GM12878 (cell line): Measurements from ENCODE around the gene CPSF4L. TPM values are rescaled to one million over a fixed set of nuclear protein-coding genes. Genes with fewer than 3 reads are reported as not detected.

ENCODE experiments used
- ATAC-seq: fragments of 200-7000 bp; cut with Tn5 transposase; 3 replicates; pipeline ENCODE4 v1.9.1; 2020; ENCODE audit warnings: mild to moderate bottlenecking, moderate library complexity
- BruUV-seq: library from RNA; stranded (reverse); fragments of 400-500 nt; replicated peaks from 2 replicates; lab custom pipeline; 2021; lab: Mats Ljungman, UMichigan
- CTCF ChIA-PET: fragments of 300-600 bp; sonication (Branson Sonifier 250); formaldehyde crosslinking; extraction: SDS; loops from one replicate; lab custom pipeline; 2021; ENCODE audit warnings: inconsistent platforms; lab: Yijun Ruan, JAX
- POLR2A ChIA-PET: fragments of 350-600 bp; formaldehyde crosslinking; extraction: SDS; loops from one replicate; lab custom pipeline; 2021; ENCODE audit warnings: inconsistent platforms; lab: Charles Lee
- RAD21 ChIA-PET: fragments of 300-600 bp; sonication (Branson Sonifier 250); formaldehyde crosslinking; loops from one replicate; lab custom pipeline; 2023; ENCODE audit warnings: antibody characterized with exemption; ENCODE audit not compliant: unreplicated experiment; lab: Charles Lee
- SMC1A ChIA-PET: fragments of 300-600 bp; sonication (Branson Sonifier 250); formaldehyde crosslinking; loops from one replicate; lab custom pipeline; 2023; ENCODE audit not compliant: unreplicated experiment, uncharacterized antibody; lab: Charles Lee
- DNase-seq: peaks from one replicate; pipeline ENCODE4 v3.0.0-alpha.2; 2011; ENCODE audit warnings: low read depth, low spot score
- FAIRE-seq: peaks from 3 replicates; lab custom pipeline; 2011; peaks lifted over from hg19 to GRCh38; lab: Jason Lieb, UNC
- H2AFZ ChIP-seq: 2 replicates; pipeline ENCODE4 v1.6.0; 2011; ENCODE audit warnings: low read depth, low read length, control low read depth; ENCODE audit not compliant: control insufficient read depth
- H3K27ac ChIP-seq: 2 replicates; pipeline ENCODE4 v1.5.1; 2011; ENCODE audit warnings: control low read depth; ENCODE audit not compliant: control insufficient read depth, insufficient read depth
- H3K27me3 ChIP-seq, 2 experiments: replicated peaks in 1 of 2; 2 replicates each; pipeline versions ENCODE4 v1.6.0 to v1.6.1; 2011; ENCODE audit warnings: low read length in 1 of 2; ENCODE audit not compliant: control insufficient read depth in 2 of 2, insufficient read depth in 2 of 2
- H3K36me3 ChIP-seq, 2 experiments: 2 replicates each; pipeline ENCODE4 v1.5.1; 2011; ENCODE audit warnings: low read length in 1 of 2; ENCODE audit not compliant: control insufficient read depth in 2 of 2, insufficient read depth in 2 of 2
- H3K4me1 ChIP-seq: 2 replicates; pipeline ENCODE4 v1.6.1; 2011; ENCODE audit warnings: mild to moderate bottlenecking, low read length, moderate library complexity, mixed read lengths; ENCODE audit not compliant: control insufficient read depth, insufficient read depth
- H3K4me2 ChIP-seq: 2 replicates; pipeline ENCODE4 v1.6.0; 2011; ENCODE audit warnings: control low read depth; ENCODE audit not compliant: control insufficient read depth, insufficient read depth
- H3K4me3 ChIP-seq: fragments of 200-600 bp; sonication (generic); 2 replicates; pipeline ENCODE4 v1.5.1; 2016
- H3K79me2 ChIP-seq: 2 replicates; pipeline ENCODE4 v1.6.0; 2011; ENCODE audit warnings: low read length; ENCODE audit not compliant: control insufficient read depth, insufficient read depth
- H3K9ac ChIP-seq: 2 replicates; pipeline ENCODE4 v1.8.0; 2011; ENCODE audit warnings: low read length, control low read depth, mixed read lengths; ENCODE audit not compliant: control insufficient read depth, insufficient read depth
- H3K9me3 ChIP-seq: replicated peaks from 3 replicates; pipeline ENCODE4 v1.5.1; 2011; ENCODE audit warnings: mild to moderate bottlenecking, low read length; ENCODE audit not compliant: control insufficient read depth, insufficient read depth
- H4K20me1 ChIP-seq: 2 replicates; pipeline ENCODE4 v1.6.0; 2011; ENCODE audit not compliant: control insufficient read depth, insufficient read depth
- BRCA1 ChIP-seq: IDR thresholded peaks from 2 replicates; pipeline ENCODE4 v1.6.1; 2011; ENCODE audit warnings: low read depth, low read length, improper control_type of control experiment
- EP300 ChIP-seq, 2 experiments: fragments of 150-350 bp in 1 of 2; IDR thresholded peaks; 2 replicates each; pipeline ENCODE4 v1.6.1; 2011 to 2012; ENCODE audit warnings: low read depth in 2 of 2, low read length in 2 of 2, borderline replicate concordance in 1 of 2, improper control_type of control experiment in 1 of 2, inconsistent platforms in 1 of 2; ENCODE audit not compliant: control insufficient read depth in 1 of 2
- HCFC1 ChIP-seq: fragments of 150-350 bp; IDR thresholded peaks from 2 replicates; pipeline ENCODE4 v1.6.1; 2014; ENCODE audit warnings: low read length
- KAT2A ChIP-seq: conservative IDR thresholded peaks from 2 replicates; pipeline ENCODE4 v1.6.1; 2011; ENCODE audit warnings: low read depth, low read length; ENCODE audit not compliant: control insufficient read depth
- MTA3 ChIP-seq: IDR thresholded peaks from 2 replicates; pipeline ENCODE4 v1.6.1; 2012; ENCODE audit warnings: low read length, inconsistent platforms, borderline replicate concordance
- NFYA ChIP-seq: IDR thresholded peaks from 2 replicates; pipeline ENCODE4 v1.6.1; 2011; ENCODE audit warnings: low read depth, mild to moderate bottlenecking, low read length, improper control_type of control experiment, borderline replicate concordance
- NKRF ChIP-seq: fragments of 450-650 bp; conservative IDR thresholded peaks from 2 replicates; pipeline ENCODE4 v1.6.1; 2017; ENCODE audit warnings: mild to moderate bottlenecking, moderate library complexity
- NR2C1 ChIP-seq: fragments of 450-650 bp; IDR thresholded peaks from 2 replicates; pipeline ENCODE4 v1.6.1; 2017; ENCODE audit warnings: antibody characterized with exemption, mild to moderate bottlenecking, moderate library complexity
- PAX8 ChIP-seq: fragments of 450-650 bp; IDR thresholded peaks from 2 replicates; pipeline ENCODE4 v1.6.1; 2017; ENCODE audit warnings: mild to moderate bottlenecking, moderate library complexity
- STAT1 ChIP-seq: fragments of 450-650 bp; conservative IDR thresholded peaks from 2 replicates; pipeline ENCODE4 v1.6.1; 2014; ENCODE audit warnings: antibody characterized with exemption, mild to moderate bottlenecking
- USF2 ChIP-seq: IDR thresholded peaks from 2 replicates; pipeline ENCODE4 v1.6.1; 2011; ENCODE audit warnings: low read depth, low read length, improper control_type of control experiment, borderline replicate concordance
- WGBS: methylation state at CpG from one replicate; pipeline ENCODE4 v1.1.6; 2016; ENCODE audit warnings: low lambda C conversion rate; ENCODE audit not compliant: insufficient replicate concordance, insufficient coverage; ENCODE audit errors: missing lambda C conversion rate; 5-methylcytosine and 5-hydroxymethylcytosine counted together
- in situ Hi-C: fragments of 300-500 bp; cut with MboI; formaldehyde crosslinking; loops from 9 replicates; pipeline ENCODE4 v1.14.3; 2018; ENCODE audit warnings: mixed read lengths
- intact Hi-C: fragments of 100-400 bp; cut with micrococcal nuclease; formaldehyde crosslinking; loops from one replicate; pipeline ENCODE4 v1.14.2; 2022; ENCODE audit not compliant: unreplicated experiment
- polyA plus RNA-seq, 11 experiments: library from polyadenylated mRNA; depleted of rRNA in 4 of 11; unstranded in 6 of 11; stranded (reverse) in 5 of 11; fragments of >200 nt; fragmentation: Nextera tagmentation in 4 of 11; fragmentation: Illumina TruSeq in 1 of 11; extraction: Ambion mirVana in 4 of 11; extraction: Trizol in 1 of 11; gene quantifications; 1 replicate in 1 of 11; 2 replicates in 10 of 11; pipeline versions ENCODE4 v1.2.1 to v1.2.3, GENCODE V29; 2011 to 2016; ENCODE audit warnings: inconsistent platforms in 2 of 11, missing spikeins in 2 of 11, low read depth in 1 of 11
- total RNA-seq, 4 experiments: library from RNA; depleted of rRNA in 3 of 4; stranded (reverse); fragments of >200 nt in 3 of 4; fragmentation: Illumina TruSeq in 1 of 4; extraction: Trizol in 1 of 4; gene quantifications; 2 replicates each; pipeline versions ENCODE4 v1.2.1 to v1.2.3, GENCODE V29; 2013 to 2021
- TF ChIP-seq, protein P1 (sequence below): fragments of 450-650 bp; IDR thresholded peaks from 2 replicates; pipeline ENCODE4 v1.6.1; 2017; ENCODE audit warnings: borderline replicate concordance

The CPSF4L gene
- total and polyA plus RNA-seq, 10 of the 15 experiments (the other 5 are each of a cell fraction or from before 2014, with no cell fraction given) = not detected

GRCh38 chr17:73289549-73290254 is 28.0 kb upstream of the CPSF4L start:
- POLR2A ChIA-PET = interaction anchor here (3.9 kb wide), 1 partner anchor 20 kb away, joined by 28 read pairs; no protein-coding TSS in a partner anchor
- Histone ChIP-seq H3K9ac (no peak overlapping the region), H3K4me3 (no peak overlapping the region), H3K79me2 (peaks cover 8% of the 10 kb centered on the region), H3K36me3 (peaks cover 0 to 11% of the 10 kb centered on the region in 2 experiments; a peak in 2 of 4 replicates), H2AFZ (no peak overlapping the region), H3K27ac (no peak overlapping the region), H3K27me3 (no peaks in the 10 kb centered on the region), H3K4me1 (peaks cover 27% of the 10 kb centered on the region), H4K20me1 (no peaks in the 10 kb centered on the region), H3K9me3 (no peaks in the 10 kb centered on the region), H3K4me2 (no peak overlapping the region)
- TF ChIP-seq KAT2A (no peak), MTA3 (no peak), NR2C1 (no peak), STAT1 (no peak), BRCA1 (no peak), HCFC1 (no peak), USF2 (no peak), NFYA (no peak), NKRF (no peak), PAX8 (no peak), EP300 (IDR thresholded peaks at IDR 0.05; ENCODE audit: borderline replicate concordance in 1 of 2, control insufficient read depth in 1 of 2, low read depth in 2 of 2, low read length in 2 of 2) (no peak)
- TF ChIP-seq, protein P1, sequence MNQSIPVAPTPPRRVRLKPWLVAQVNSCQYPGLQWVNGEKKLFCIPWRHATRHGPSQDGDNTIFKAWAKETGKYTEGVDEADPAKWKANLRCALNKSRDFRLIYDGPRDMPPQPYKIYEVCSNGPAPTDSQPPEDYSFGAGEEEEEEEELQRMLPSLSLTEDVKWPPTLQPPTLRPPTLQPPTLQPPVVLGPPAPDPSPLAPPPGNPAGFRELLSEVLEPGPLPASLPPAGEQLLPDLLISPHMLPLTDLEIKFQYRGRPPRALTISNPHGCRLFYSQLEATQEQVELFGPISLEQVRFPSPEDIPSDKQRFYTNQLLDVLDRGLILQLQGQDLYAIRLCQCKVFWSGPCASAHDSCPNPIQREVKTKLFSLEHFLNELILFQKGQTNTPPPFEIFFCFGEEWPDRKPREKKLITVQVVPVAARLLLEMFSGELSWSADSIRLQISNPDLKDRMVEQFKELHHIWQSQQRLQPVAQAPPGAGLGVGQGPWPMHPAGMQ = no peak
- no TSS peak for BruUV-seq
- no peak for DNase-seq
- in situ Hi-C loops = no loop called here
- CTCF ChIA-PET = interaction anchor here (1.2 to 3.8 kb wide), 4 partner anchors 8 to 563 kb away, joined by 4 to 28 read pairs (median 6); partner anchors contain the start of gene CDC42EP4
- RAD21 ChIA-PET = interaction anchor here (0.6 to 2.2 kb wide), 4 partner anchors 16 to 327 kb away, joined by 3 to 9 read pairs (median 4); no protein-coding TSS in a partner anchor
- FAIRE-seq = no peak
- SMC1A ChIA-PET = interaction anchor here (1.0 to 2.9 kb wide), 5 partner anchors 12 to 80 kb away, joined by 3 to 9 read pairs (median 6); no protein-coding TSS in a partner anchor
- 86% methylated on average over 7 of the region's 7 CpGs for WGBS
- intact Hi-C loops = loop anchor here (2.0 kb wide), 1 partner anchor 21 kb away; no protein-coding TSS in a partner anchor
- no peak for ATAC-seq
